ENCODE data around the gene CYP26B1. TPM values are rescaled to one million over a fixed set of nuclear protein-coding genes. Genes with fewer than 3 reads are reported as not detected.

The CYP26B1 gene
- total and polyA plus RNA-seq, 3 donors from 2014 or later, result 31.6 to 86.2 (median 42.1) TPM

GRCh38 chr2:72112401-72112800 is 35.3 kb downstream of the CYP26B1 start:
- H3K27ac ChIP-seq, result no peak overlapping the region
- H3K9me3 ChIP-seq, result no peaks in the 10 kb centered on the region
- no peaks in the 10 kb centered on the region for H3K27me3 ChIP-seq
- intact Hi-C loops (cut with DNase I; ENCODE audit: low total_unique reads), result no loop called here
- TF ChIP-seq POLR2A (IDR thresholded peaks at IDR 0.05), result no peak
- no peak for TF ChIP-seq CTCF (IDR thresholded peaks at IDR 0.05)
- no peaks in the 10 kb centered on the region for H3K36me3 ChIP-seq (ENCODE audit: low read depth, missing control alignments)
- 92 to 97% methylated on average over 6 of the region's 6 CpGs for WGBS, 2 donors
- no peak for DNase-seq
- no peak overlapping the region for H3K4me3 ChIP-seq
- H3K4me1 ChIP-seq, result no peaks in the 10 kb centered on the region

GRCh38 chr2:72111061-72111460 is 36.6 kb downstream of the CYP26B1 start:
- no peaks in the 10 kb centered on the region for H3K9me3 ChIP-seq
- no peaks in the 10 kb centered on the region for H3K36me3 ChIP-seq (ENCODE audit: low read depth, missing control alignments)
- H3K4me3 ChIP-seq, result no peak overlapping the region
- H3K27ac ChIP-seq, result no peak overlapping the region
- no peak for DNase-seq
- H3K4me1 ChIP-seq, result no peaks in the 10 kb centered on the region
- no peaks in the 10 kb centered on the region for H3K27me3 ChIP-seq
- intact Hi-C loops (cut with DNase I; ENCODE audit: low total_unique reads), result no loop called here
- 90 to 96% methylated on average over 3 of the region's 3 CpGs for WGBS, 2 donors
- TF ChIP-seq POLR2A (IDR thresholded peaks at IDR 0.05), result no peak
- no peak for TF ChIP-seq CTCF (IDR thresholded peaks at IDR 0.05)

- 97 to 98% methylated on average over 6 to 8 of the region's 8 CpGs for WGBS, 2 donors
Observed at GRCh38 chr2:72109904-72110303, 37.8 kb downstream of the CYP26B1 start.

GRCh38 chr2:72109291-72109690 is 38.4 kb downstream of the CYP26B1 start:
- no peak overlapping the region for H3K27ac ChIP-seq
- WGBS, 2 donors, result 83 to 93% methylated on average over 3 of the region's 3 CpGs
- H3K9me3 ChIP-seq, result no peaks in the 10 kb centered on the region
- DNase-seq, result no peak
- H3K27me3 ChIP-seq, result no peaks in the 10 kb centered on the region
- H3K36me3 ChIP-seq (ENCODE audit: low read depth, missing control alignments), result no peaks in the 10 kb centered on the region
- intact Hi-C loops (cut with DNase I; ENCODE audit: low total_unique reads), result no loop called here
- no peak overlapping the region for H3K4me3 ChIP-seq
- no peaks in the 10 kb centered on the region for H3K4me1 ChIP-seq
- TF ChIP-seq POLR2A (IDR thresholded peaks at IDR 0.05) (no peak), CTCF (IDR thresholded peaks at IDR 0.05) (no peak)

More at GRCh38 chr2:72109904-72110303, 37.8 kb downstream of the CYP26B1 start:
- H3K9me3 ChIP-seq, result no peaks in the 10 kb centered on the region
- no peaks in the 10 kb centered on the region for H3K36me3 ChIP-seq (ENCODE audit: low read depth, missing control alignments)
- intact Hi-C loops (cut with DNase I; ENCODE audit: low total_unique reads), result no loop called here
- no peak overlapping the region for H3K27ac ChIP-seq
- TF ChIP-seq CTCF (IDR thresholded peaks at IDR 0.05) (no peak), POLR2A (IDR thresholded peaks at IDR 0.05) (no peak)
- H3K4me3 ChIP-seq, result no peak overlapping the region
- H3K27me3 ChIP-seq, result no peaks in the 10 kb centered on the region
- H3K4me1 ChIP-seq, result no peaks in the 10 kb centered on the region
- DNase-seq, result no peak

- intact Hi-C loops (cut with DNase I; ENCODE audit: low total_unique reads), result no loop called here
- Histone ChIP-seq H3K9me3 (no peaks in the 10 kb centered on the region), H3K36me3 (ENCODE audit: low read depth, missing control alignments) (no peaks in the 10 kb centered on the region), H3K4me1 (no peaks in the 10 kb centered on the region), H3K27ac (no peak overlapping the region), H3K27me3 (no peaks in the 10 kb centered on the region), H3K4me3 (no peak overlapping the region)
- 82 to 90% methylated on average over 3 of the region's 3 CpGs for WGBS, 2 donors
- TF ChIP-seq POLR2A (IDR thresholded peaks at IDR 0.05) (no peak), CTCF (IDR thresholded peaks at IDR 0.05) (no peak)
- no peak for DNase-seq
Observed at GRCh38 chr2:72108121-72108520, 39.5 kb downstream of the CYP26B1 start.

Measured in testis (tissue), 3 donors.